GM21360 (cell line): ENCODE results near the gene GLCCI1.
A peak's percentile ranks its signal among the peaks of the same experiment; 100 is the strongest.

Experiments used
- ATAC-seq: cut with Tn5 transposase; IDR thresholded peaks from one replicate; pipeline ENCODE4 v1.9.1; 2021; ENCODE audit warnings: mild to moderate bottlenecking, moderate library complexity; ENCODE audit not compliant: unreplicated experiment

Gene GLCCI1

DNA sequence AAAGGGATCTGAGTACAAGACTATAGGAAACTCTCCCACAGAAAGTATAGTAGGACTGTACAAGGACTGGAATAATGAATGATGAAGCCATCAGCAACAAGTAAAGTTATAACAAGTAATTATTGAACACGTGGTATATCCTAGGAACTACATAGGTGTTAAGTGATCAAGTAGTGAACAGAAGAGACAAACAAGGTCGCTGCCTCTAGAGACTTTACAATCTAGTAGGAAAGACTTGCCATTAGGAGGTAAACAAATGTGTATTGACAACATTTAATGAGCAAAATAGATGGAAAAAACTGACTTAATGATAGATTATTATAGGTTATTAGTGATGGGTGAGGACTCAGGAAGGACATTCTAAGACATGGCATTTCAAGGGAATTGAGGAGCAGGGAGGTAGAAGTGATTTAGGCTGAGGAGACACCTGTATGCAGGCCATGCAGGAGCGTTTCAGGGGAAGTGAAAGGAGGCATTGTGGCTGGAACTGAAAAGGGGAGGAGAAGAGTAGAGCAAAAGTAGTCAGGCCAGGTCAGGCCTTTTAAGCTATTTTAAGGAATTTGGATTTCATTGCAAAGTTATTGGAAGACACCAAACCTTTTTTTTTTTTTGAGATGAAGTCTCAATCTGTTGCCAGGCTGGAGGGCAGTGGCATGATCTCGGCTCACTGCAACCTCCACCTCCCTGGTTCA is 8.5 kb upstream of the GLCCI1 start:
- ATAC-seq: peak; percentile 84

DNA sequence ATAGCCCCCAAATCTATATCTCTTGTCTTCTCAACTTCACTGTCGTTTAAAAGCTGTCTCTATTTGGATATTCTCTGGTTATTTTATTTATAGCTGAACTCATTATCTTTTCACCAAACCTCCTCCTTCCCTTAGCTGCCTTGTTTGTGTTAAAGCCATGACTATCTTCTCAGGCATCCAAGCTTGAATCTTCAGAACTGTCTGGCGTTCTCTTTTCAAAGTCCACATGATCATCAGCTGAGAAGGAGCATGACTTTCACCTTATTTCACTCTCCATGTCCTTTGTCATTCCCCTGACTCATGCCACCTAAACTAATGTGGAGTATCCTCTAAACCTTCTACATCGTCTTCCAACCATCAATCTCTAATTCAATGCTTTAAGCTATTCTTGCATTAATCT is 5.7 kb upstream of the GLCCI1 start:
- ATAC-seq: no peak

DNA sequence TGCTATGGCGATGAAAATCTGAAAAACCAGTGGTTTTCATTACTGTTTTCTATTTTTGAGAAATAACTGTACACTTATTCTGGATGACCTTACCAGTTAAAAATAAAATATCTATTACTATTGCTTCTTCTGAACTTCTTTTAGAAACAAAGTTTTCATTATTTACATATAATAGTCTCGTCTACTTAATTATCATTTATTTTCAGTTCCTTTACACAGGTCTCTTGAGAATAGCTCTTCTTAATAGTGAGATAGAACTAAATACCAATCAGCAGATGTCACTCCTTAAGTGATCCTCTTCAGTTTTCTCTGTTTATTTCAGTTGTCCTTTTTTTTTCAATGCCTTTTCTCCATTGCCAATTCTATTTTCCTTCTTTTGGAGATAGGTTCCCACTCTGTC is 4.3 kb upstream of the GLCCI1 start:
- no peak for ATAC-seq

DNA sequence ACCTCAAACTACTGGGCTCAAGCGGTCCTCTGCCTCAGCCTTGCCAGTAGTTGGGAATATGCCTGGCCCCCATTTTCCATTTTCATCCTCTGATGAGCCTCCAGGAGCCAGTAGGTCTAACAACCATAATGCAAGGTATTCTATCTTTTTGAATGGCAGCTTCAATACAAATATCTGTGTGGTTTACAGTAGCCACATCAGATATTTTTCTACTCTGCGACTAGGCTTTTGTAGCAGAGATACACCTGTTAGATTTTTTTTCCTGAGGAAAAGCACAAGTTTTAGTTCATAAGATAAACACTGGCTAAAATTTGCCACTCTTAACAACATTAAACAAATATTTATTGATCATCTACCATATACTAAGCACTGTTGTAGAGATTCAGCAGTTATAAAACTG is 3.9 kb upstream of the GLCCI1 start:
- no peak for ATAC-seq

- ATAC-seq: no peak
Measured at GRCh38 chr7:7965301-7965700, 3.3 kb upstream of the GLCCI1 start.

- no peak for ATAC-seq
Measured at GRCh38 chr7:7966141-7966734, 2.4 kb upstream of the GLCCI1 start.

GRCh38 chr7:7967886-7968543 is 581 bp upstream of the GLCCI1 start:
- no peak for ATAC-seq

GRCh38 chr7:7969306-7970236 is 975 bp downstream of the GLCCI1 start:
- ATAC-seq: no peak

DNA sequence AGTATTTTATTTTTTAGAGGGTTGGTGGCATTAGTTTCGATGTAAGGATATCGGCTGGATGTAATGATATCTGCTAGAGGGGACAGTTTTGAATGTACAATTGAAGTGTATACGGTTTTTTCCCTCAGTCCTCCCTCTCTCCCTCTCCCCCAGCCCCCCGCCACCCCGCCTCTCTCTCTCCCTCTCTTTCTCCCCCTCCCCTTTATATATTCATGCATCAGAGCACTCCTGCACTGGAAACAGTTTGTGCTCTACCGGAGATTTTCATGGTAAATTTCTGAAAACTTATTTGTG is 1.6 kb downstream of the GLCCI1 start:
- no peak for ATAC-seq

DNA sequence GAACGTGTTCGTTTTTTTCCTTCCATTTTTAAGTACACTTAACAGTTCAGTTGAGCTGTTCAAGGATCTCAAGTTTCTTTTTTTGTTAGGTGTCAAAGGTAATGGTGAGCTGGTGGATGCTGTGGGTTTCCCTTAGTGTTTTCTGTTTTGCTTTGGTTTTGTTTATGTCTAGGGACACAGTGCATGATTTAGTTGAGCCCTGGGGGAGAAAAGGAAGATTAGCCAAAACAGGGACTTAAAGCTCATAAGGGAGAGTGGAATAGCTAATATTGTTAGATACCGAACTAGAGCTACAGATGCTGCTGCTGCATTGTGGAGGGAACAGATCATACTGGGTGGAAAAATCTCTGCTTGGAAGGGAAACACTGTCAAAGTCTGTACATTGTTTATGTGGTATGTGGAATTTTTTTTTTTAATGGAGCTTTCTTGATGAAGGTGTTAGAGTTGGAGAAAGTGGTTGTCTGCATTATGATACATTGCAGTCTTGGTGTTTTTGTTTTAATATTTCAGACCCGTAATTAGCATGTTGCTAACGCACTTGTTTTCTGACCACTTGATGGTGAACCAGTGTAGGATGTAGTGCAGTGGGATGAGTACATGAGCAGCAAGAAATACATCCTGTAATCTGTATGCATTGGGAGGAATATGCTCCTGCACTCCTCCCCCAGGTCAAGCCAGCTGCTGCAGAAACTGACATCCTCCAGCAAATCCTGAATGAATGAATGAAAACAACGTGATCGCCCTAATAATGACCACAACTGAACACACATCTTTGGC is 2.1 kb downstream of the GLCCI1 start:
- no peak for ATAC-seq

- no peak for ATAC-seq
Measured at GRCh38 chr7:7971308-7972040, 2.9 kb downstream of the GLCCI1 start.

DNA sequence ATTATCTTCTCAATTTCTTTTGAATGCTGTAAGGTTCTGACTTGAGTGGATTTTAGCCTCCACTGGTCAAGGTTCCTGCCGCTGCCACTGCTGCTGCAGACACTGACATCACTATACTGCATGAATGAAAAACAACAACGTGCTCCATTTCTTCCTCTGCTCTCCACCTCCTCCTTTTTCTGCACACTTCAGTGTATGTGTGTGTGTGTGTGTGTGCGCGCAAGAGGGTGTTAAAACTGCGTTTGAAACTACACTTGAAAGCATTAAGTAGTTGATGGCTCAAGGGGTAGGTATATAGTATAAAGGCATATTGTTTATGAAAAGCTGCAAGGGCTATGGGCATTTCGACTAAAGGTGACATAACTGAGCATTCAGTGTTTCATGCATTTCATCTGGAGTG is 3.5 kb downstream of the GLCCI1 start:
- ATAC-seq: no peak

- ATAC-seq: no peak
Measured at GRCh38 chr7:7972922-7973594, 4.5 kb downstream of the GLCCI1 start.

DNA sequence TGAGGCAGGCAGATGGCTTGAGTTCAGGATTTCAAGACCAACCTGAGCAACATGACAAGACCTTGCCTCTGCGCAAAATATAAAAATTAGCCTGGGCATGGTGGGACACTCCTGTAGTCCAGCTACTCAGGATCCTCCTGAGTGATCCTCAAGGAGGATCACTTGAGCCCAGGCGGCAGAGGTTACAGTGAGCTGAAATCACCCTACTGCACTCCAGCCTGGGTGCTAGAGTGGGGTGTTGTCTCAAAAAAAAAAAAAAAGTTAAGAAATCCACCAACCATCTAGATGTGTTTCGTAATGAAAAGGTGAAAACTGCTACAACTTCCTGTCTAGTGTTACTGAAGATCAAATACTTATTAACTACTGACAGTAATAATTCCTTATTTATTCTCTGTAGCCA is 8.1 kb downstream of the GLCCI1 start:
- ATAC-seq: no peak

GRCh38 chr7:7977774-7978173 is 9.2 kb downstream of the GLCCI1 start:
- no peak for ATAC-seq

- no peak for ATAC-seq
Measured at GRCh38 chr7:7978860-7979259, 10.3 kb downstream of the GLCCI1 start.

DNA sequence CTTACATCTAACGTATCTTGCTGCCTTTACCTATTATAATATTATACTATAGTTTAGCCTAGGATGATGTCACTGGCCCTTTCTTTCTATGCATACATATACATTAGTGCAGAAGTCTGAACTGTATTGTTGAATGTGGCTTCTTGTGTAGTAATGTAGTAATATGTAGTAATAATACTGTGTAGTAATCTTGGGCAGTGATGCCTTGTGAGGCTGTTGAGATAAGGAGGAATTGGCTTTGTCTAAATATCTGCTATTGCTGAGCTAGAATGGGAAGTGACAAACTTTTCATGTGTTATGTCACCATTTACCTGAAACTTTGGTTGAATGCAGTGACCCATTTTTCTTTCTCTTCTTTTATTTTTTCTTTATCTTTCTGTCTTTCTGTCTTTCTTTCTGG is 11.0 kb downstream of the GLCCI1 start:
- no peak for ATAC-seq

- ATAC-seq: no peak
Measured at GRCh38 chr7:7980134-7980533, 11.5 kb downstream of the GLCCI1 start.

- ATAC-seq: no peak
Measured at GRCh38 chr7:7982904-7983303, 14.3 kb downstream of the GLCCI1 start.

- ATAC-seq: no peak
Measured at GRCh38 chr7:7984424-7984823, 15.8 kb downstream of the GLCCI1 start.
